K562 (cell line): ENCODE results near the gene KDM4F. TPM values are rescaled to one million over a fixed set of nuclear protein-coding genes. Genes with fewer than 3 reads are reported as not detected.

Experiments
- ATAC-seq: fragments of 200-7000 bp; cut with Tn5 transposase; 3 replicates; pipeline ENCODE4 v1.9.1; 2020; ENCODE audit warnings: moderate library complexity
- BruUV-seq: library from RNA; stranded (reverse); fragments of 400-500 nt; replicated peaks from 2 replicates; lab custom pipeline; 2021; lab: Mats Ljungman, UMichigan
- CTCF ChIA-PET: fragments of 300-600 bp; formaldehyde crosslinking; extraction: SDS; loops from one replicate; lab custom pipeline; 2021; ENCODE audit warnings: low intra/inter-chr PET ratio; lab: Yijun Ruan, JAX
- POLR2A ChIA-PET: fragments of 300-600, 350-650 bp; sonication (Branson Sonifier 250); formaldehyde crosslinking; extraction: SDS; loops from one replicate; lab custom pipeline; 2021; ENCODE audit warnings: antibody characterized with exemption, inconsistent platforms; lab: Yijun Ruan, JAX
- DNase-seq, 4 experiments: peaks; one replicate each; pipeline versions ENCODE4 v3.0.0 to v3.0.0-alpha.2; 2011 to 2018; ENCODE audit warnings: low spot score in 3 of 4, mixed read lengths in 3 of 4; ENCODE audit errors: extremely low read depth in 1 of 4
- FAIRE-seq: peaks from 2 replicates; lab custom pipeline; 2011; peaks lifted over from hg19 to GRCh38; lab: Jason Lieb, UNC
- H2AFZ ChIP-seq: 2 replicates; pipeline ENCODE4 v1.6.0; 2011; ENCODE audit warnings: low read depth, low read length, control low read depth, inconsistent platforms
- H3K27ac ChIP-seq: fragments of 200-600 bp; 3 replicates; pipeline ENCODE4 v1.8.0; 2011; ENCODE audit warnings: low read depth, mild to moderate bottlenecking, control low read depth, inconsistent platforms, low read length, moderate library complexity, mixed read lengths; ENCODE audit errors: extremely low read depth
- H3K27me3 ChIP-seq, 2 experiments: fragments of 300-600 bp in 1 of 2; 2 replicates in 1 of 2; 3 replicates in 1 of 2; pipeline versions ENCODE4 v1.6.0 to v1.8.0; 2011; ENCODE audit warnings: inconsistent platforms in 2 of 2, low read length in 2 of 2, mild to moderate bottlenecking in 1 of 2, mixed read lengths in 1 of 2, moderate library complexity in 1 of 2; ENCODE audit not compliant: control insufficient read depth in 2 of 2, insufficient read depth in 2 of 2
- H3K36me3 ChIP-seq: fragments of 300-600 bp; 3 replicates; pipeline ENCODE4 v1.8.0; 2011; ENCODE audit warnings: mild to moderate bottlenecking, low read length, inconsistent platforms; ENCODE audit not compliant: control insufficient read depth, insufficient read depth
- H3K4me1 ChIP-seq, 2 experiments: fragments of 200-600 bp in 1 of 2; replicated peaks in 1 of 2; 2 replicates in 1 of 2; 3 replicates in 1 of 2; pipeline versions ENCODE4 v1.5.1 to v1.8.0; 2011; ENCODE audit warnings: inconsistent platforms in 2 of 2, low read length in 2 of 2, mild to moderate bottlenecking in 1 of 2, mixed read lengths in 1 of 2, moderate library complexity in 1 of 2; ENCODE audit not compliant: control insufficient read depth in 2 of 2, insufficient read depth in 2 of 2
- H3K4me2 ChIP-seq: 2 replicates; pipeline ENCODE4 v1.6.1; 2011; ENCODE audit warnings: low read length, control low read depth, inconsistent platforms, mixed read lengths; ENCODE audit not compliant: insufficient read depth
- H3K4me3 ChIP-seq: fragments of 200-600 bp; sonication (generic), shearing (Covaris generic); 2 replicates; pipeline ENCODE4 v1.5.1; 2016; ENCODE audit warnings: control low read depth, inconsistent platforms
- H3K79me2 ChIP-seq: fragments of 200-600 bp; 3 replicates; pipeline ENCODE4 v1.8.0; 2011; ENCODE audit warnings: low read length, inconsistent platforms; ENCODE audit not compliant: control insufficient read depth, insufficient read depth
- H3K9ac ChIP-seq, 2 experiments: 2 replicates each; pipeline versions ENCODE4 v1.6.0 to v1.6.1; 2011; ENCODE audit warnings: low read depth in 2 of 2, low read length in 2 of 2, control low read depth in 1 of 2, inconsistent platforms in 1 of 2, mild to moderate bottlenecking in 1 of 2, mixed read lengths in 1 of 2; ENCODE audit not compliant: insufficient read depth in 1 of 2
- H3K9me1 ChIP-seq: one replicate; pipeline ENCODE4 v1.6.0; 2011; ENCODE audit warnings: inconsistent platforms, mild to moderate bottlenecking, low read length, moderate library complexity; ENCODE audit not compliant: control insufficient read depth, insufficient read depth
- H3K9me3 ChIP-seq: replicated peaks from 2 replicates; pipeline ENCODE4 v1.5.1; 2011; ENCODE audit warnings: low read depth, low read length, inconsistent platforms; ENCODE audit not compliant: control insufficient read depth, insufficient read depth
- H4K20me1 ChIP-seq: replicated peaks from 2 replicates; pipeline ENCODE4 v1.6.1; 2011; ENCODE audit warnings: low read length, inconsistent platforms, mixed read lengths; ENCODE audit not compliant: control insufficient read depth, insufficient read depth
- ARID3A ChIP-seq: IDR thresholded peaks from 2 replicates; pipeline ENCODE4 v1.6.1; 2012; ENCODE audit warnings: low read depth, low read length, improper control_type of control experiment, borderline replicate concordance
- CTCFL ChIP-seq: IDR thresholded peaks from 2 replicates; pipeline ENCODE4 v1.6.1; 2011; ENCODE audit warnings: borderline replicate concordance, low read depth, mild to moderate bottlenecking, moderate library complexity, low read length; ENCODE audit not compliant: insufficient read depth, poor library complexity, severe bottlenecking
- E2F3 ChIP-seq: fragments of 250-450 bp; sonication (Bioruptor Pico); IDR thresholded peaks from 2 replicates; pipeline ENCODE4 v1.4.0; 2020; ENCODE audit warnings: mild to moderate bottlenecking
- FOXP1 ChIP-seq: sonication (generic); formaldehyde crosslinking; IDR thresholded peaks from 2 replicates; pipeline ENCODE4 v1.8.0; 2022; ENCODE audit warnings: mild to moderate bottlenecking, missing genetic modification reagents
- GATA2 ChIP-seq: sonication (generic); formaldehyde crosslinking; IDR thresholded peaks from 2 replicates; pipeline ENCODE4 v1.4.0; 2020; ENCODE audit warnings: mild to moderate bottlenecking, missing genetic modification reagents
- HDAC6 ChIP-seq: IDR thresholded peaks from 2 replicates; pipeline ENCODE4 v1.6.1; 2012; ENCODE audit warnings: low read depth, mild to moderate bottlenecking, control low read depth, inconsistent platforms, low read length, moderate library complexity
- HNRNPLL ChIP-seq: fragments of 200-400 bp; formaldehyde crosslinking; IDR thresholded peaks from 2 replicates; pipeline ENCODE4 v1.6.1; 2017; ENCODE audit warnings: low read length, low read depth, mild to moderate bottlenecking; ENCODE audit not compliant: poor library complexity, severe bottlenecking
- KHSRP ChIP-seq: fragments of 450-650 bp; IDR thresholded peaks from 2 replicates; pipeline ENCODE4 v1.6.1; 2017
- MTA3 ChIP-seq: fragments of 450-650 bp; formaldehyde crosslinking; IDR thresholded peaks from 2 replicates; pipeline ENCODE4 v1.6.1; 2017; ENCODE audit warnings: mild to moderate bottlenecking, borderline replicate concordance
- NCOA2 ChIP-seq, 2 experiments: fragments of 450-650 bp; IDR thresholded peaks; 2 replicates each; pipeline ENCODE4 v1.6.1; 2018; ENCODE audit warnings: mild to moderate bottlenecking in 2 of 2, moderate library complexity in 1 of 2; ENCODE audit not compliant: partially characterized antibody in 2 of 2
- NCOA4 ChIP-seq: fragments of 450-650 bp; IDR thresholded peaks from 2 replicates; pipeline ENCODE4 v1.6.1; 2018; ENCODE audit warnings: mild to moderate bottlenecking; ENCODE audit not compliant: partially characterized antibody
- PHB2 ChIP-seq: fragments of 450-650 bp; IDR thresholded peaks from 2 replicates; pipeline ENCODE4 v1.6.1; 2017; ENCODE audit warnings: low read depth
- POLR2H ChIP-seq: IDR thresholded peaks from 2 replicates; pipeline ENCODE4 v1.6.1; 2016; ENCODE audit warnings: missing genetic modification characterization, low read depth, mild to moderate bottlenecking, control low read depth, missing compliant biosample characterization, moderate library complexity
- PRPF4 ChIP-seq: fragments of 200-400 bp; formaldehyde crosslinking; IDR thresholded peaks from one replicate; pipeline ENCODE4 v1.6.1; 2017; ENCODE audit warnings: low read length, low read depth, mild to moderate bottlenecking; ENCODE audit not compliant: insufficient read depth, poor library complexity, severe bottlenecking
- SREBF2 ChIP-seq: sonication (generic); formaldehyde crosslinking; IDR thresholded peaks from 2 replicates; pipeline ENCODE4 v1.4.0; 2020; ENCODE audit warnings: mild to moderate bottlenecking, missing genetic modification reagents
- THRAP3 ChIP-seq: fragments of 450-650 bp; IDR thresholded peaks from 2 replicates; pipeline ENCODE4 v1.6.1; 2016; ENCODE audit warnings: mild to moderate bottlenecking, inconsistent platforms, borderline replicate concordance
- YY1 ChIP-seq, 3 experiments: IDR thresholded peaks; 2 replicates each; pipeline ENCODE4 v1.6.1; 2011; ENCODE audit warnings: low read length in 2 of 3, mild to moderate bottlenecking in 2 of 3, moderate library complexity in 2 of 3, borderline replicate concordance in 1 of 3, control low read depth in 1 of 3, low read depth in 1 of 3; ENCODE audit not compliant: insufficient read depth in 3 of 3, insufficient replicate concordance in 2 of 3, control insufficient read depth in 1 of 3, insufficient read length in 1 of 3; ENCODE audit errors: extremely low read depth in 1 of 3
- ZNF239 ChIP-seq: fragments of 250-450 bp; sonication (Bioruptor Pico); IDR thresholded peaks from 2 replicates; pipeline ENCODE4 v1.4.0; 2020; ENCODE audit warnings: mild to moderate bottlenecking
- ZNF511 ChIP-seq: sonication (generic); formaldehyde crosslinking; IDR thresholded peaks from 2 replicates; pipeline ENCODE4 v1.8.0; 2022; ENCODE audit warnings: mild to moderate bottlenecking, missing genetic modification reagents
- WGBS: fragments of 100-300 bp; shearing (Covaris generic); methylation state at CpG from one replicate; pipeline ENCODE4 v1.1.6; 2016; ENCODE audit warnings: low coverage, mixed read lengths; ENCODE audit not compliant: insufficient coverage; ENCODE audit errors: missing lambda C conversion rate; 5-methylcytosine and 5-hydroxymethylcytosine counted together
- in situ Hi-C: fragments of 300-500 bp; cut with MboI; formaldehyde crosslinking; loops from 4 replicates; pipeline ENCODE4 v1.15.0; 2018; ENCODE audit warnings: inconsistent platforms, mixed read lengths
- intact Hi-C: fragments of 100-400 bp; cut with micrococcal nuclease; formaldehyde crosslinking; loops from 2 replicates; pipeline ENCODE4 v1.14.2; 2022
- polyA plus RNA-seq, 8 experiments: library from polyadenylated mRNA; depleted of rRNA in 4 of 8; stranded (reverse) in 5 of 8; unstranded in 3 of 8; fragments of >200 nt; fragmentation: Nextera tagmentation in 2 of 8; fragmentation: Illumina TruSeq in 1 of 8; extraction: Ambion mirVana in 2 of 8; extraction: Trizol in 1 of 8; gene quantifications; 2 replicates each; pipeline versions ENCODE4 v1.2.1 to v1.2.3, GENCODE V29; 2011 to 2014; ENCODE audit warnings: inconsistent platforms in 1 of 8, missing spikeins in 1 of 8
- total RNA-seq, 7 experiments: library from RNA; depleted of rRNA in 6 of 7; stranded (reverse); fragments of >200 nt in 6 of 7; fragmentation: Illumina TruSeq in 2 of 7; extraction: Trizol in 2 of 7; gene quantifications; 2 replicates each; pipeline versions ENCODE4 v1.2.1 to v1.2.3, GENCODE V29; 2011 to 2021; ENCODE audit warnings: low replicate concordance in 1 of 7

Gene KDM4F
- total and polyA plus RNA-seq, 9 of the 15 experiments (the other 6 are each of a cell fraction or from before 2014, with no cell fraction given) = not detected

- 38% methylated on average over 4 of the region's 4 CpGs for WGBS
- ATAC-seq (no peak; the same call in 2 of the 3 replicates), FAIRE-seq (no peak), DNase-seq (no peak)
- Histone ChIP-seq H3K9me1 (no peaks in the 10 kb centered on the region), H2AFZ (peak overlapping the region; percentile 68), H3K36me3 (no peaks in the 10 kb centered on the region), H3K9me3 (no peaks in the 10 kb centered on the region), H3K4me3 (no peak overlapping the region), H3K4me1 (peaks cover 0 to 14% of the 10 kb centered on the region in 2 experiments; a peak in 3 of 5 replicates), H3K27ac (no peak overlapping the region), H3K4me2 (no peak overlapping the region), H3K79me2 (no peaks in the 10 kb centered on the region), H4K20me1 (no peaks in the 10 kb centered on the region), H3K27me3 (no peaks in the 10 kb centered on the region), H3K9ac (no peak overlapping the region)
- BruUV-seq = no TSS peak
- CTCF ChIA-PET = no interaction called here
- in situ Hi-C loops = no loop called here
- POLR2A ChIA-PET = interaction anchor here (1.1 to 7.0 kb wide), 4 partner anchors 9 to 13 kb away, joined by 3 to 33 read pairs (median 4); no protein-coding TSS in a partner anchor
- intact Hi-C loops = no loop called here
- TF ChIP-seq PRPF4 (no peak), HNRNPLL (no peak), NCOA2 (IDR thresholded peaks at IDR 0.05; ENCODE audit: partially characterized antibody in 2 of 2) (no peak), NCOA4 (no peak), ZNF239 (CRISPR knock-in tag) (no peak), CTCFL (no peak), ARID3A (no peak), MTA3 (no peak), FOXP1 (CRISPR knock-in tag) (no peak), GATA2 (CRISPR knock-in tag) (no peak), SREBF2 (CRISPR knock-in tag) (no peak), ZNF511 (CRISPR knock-in tag) (no peak), POLR2H (tag) (no peak), E2F3 (no peak), HDAC6 (no peak), PHB2 (no peak), YY1 (IDR thresholded peaks at IDR 0.05; ENCODE audit: borderline replicate concordance in 1 of 3, control insufficient read depth in 1 of 3, extremely low read depth in 1 of 3, insufficient read depth in 3 of 3, insufficient read length in 1 of 3, insufficient replicate concordance in 2 of 3, low read depth in 1 of 3, low read length in 2 of 3) (no peak), THRAP3 (no peak), KHSRP (no peak)
These were observed 32.2 kb downstream of the KDM4F start for GRCh38 chr11:95081412-95081811.
